Stimulated activated naive CD8-positive, alpha-beta T cell treated with anti-CD3 and anti-CD28 coated beads, Interleukin-15, Interleukin-2, amounts not matched to agents 100 ng/mL and 50 ng/mL, for 24 hours (primary cell): Measurements from ENCODE around the gene C1QL3.
A peak's percentile ranks its signal among the peaks of the same experiment; 100 is the strongest.

Source experiments
- H3K27ac Mint-ChIP-seq: one replicate; pipeline ENCODE4 v1.8.0; 2021; ENCODE audit warnings: mild to moderate bottlenecking, mixed read lengths
- H3K27me3 Mint-ChIP-seq: one replicate; pipeline ENCODE4 v1.8.0; 2021; ENCODE audit warnings: mixed read lengths
- H3K36me3 Mint-ChIP-seq: one replicate; pipeline ENCODE4 v1.8.0; 2021; ENCODE audit warnings: low read depth, mixed read lengths
- H3K4me1 Mint-ChIP-seq: one replicate; pipeline ENCODE4 v1.8.0; 2021; ENCODE audit warnings: low read depth, mixed read lengths
- H3K4me3 Mint-ChIP-seq: one replicate; pipeline ENCODE4 v1.8.0; 2021; ENCODE audit warnings: mild to moderate bottlenecking, mixed read lengths
- H3K9me3 Mint-ChIP-seq: one replicate; pipeline ENCODE4 v1.8.0; 2021; ENCODE audit warnings: mixed read lengths

C1QL3 gene

DNA sequence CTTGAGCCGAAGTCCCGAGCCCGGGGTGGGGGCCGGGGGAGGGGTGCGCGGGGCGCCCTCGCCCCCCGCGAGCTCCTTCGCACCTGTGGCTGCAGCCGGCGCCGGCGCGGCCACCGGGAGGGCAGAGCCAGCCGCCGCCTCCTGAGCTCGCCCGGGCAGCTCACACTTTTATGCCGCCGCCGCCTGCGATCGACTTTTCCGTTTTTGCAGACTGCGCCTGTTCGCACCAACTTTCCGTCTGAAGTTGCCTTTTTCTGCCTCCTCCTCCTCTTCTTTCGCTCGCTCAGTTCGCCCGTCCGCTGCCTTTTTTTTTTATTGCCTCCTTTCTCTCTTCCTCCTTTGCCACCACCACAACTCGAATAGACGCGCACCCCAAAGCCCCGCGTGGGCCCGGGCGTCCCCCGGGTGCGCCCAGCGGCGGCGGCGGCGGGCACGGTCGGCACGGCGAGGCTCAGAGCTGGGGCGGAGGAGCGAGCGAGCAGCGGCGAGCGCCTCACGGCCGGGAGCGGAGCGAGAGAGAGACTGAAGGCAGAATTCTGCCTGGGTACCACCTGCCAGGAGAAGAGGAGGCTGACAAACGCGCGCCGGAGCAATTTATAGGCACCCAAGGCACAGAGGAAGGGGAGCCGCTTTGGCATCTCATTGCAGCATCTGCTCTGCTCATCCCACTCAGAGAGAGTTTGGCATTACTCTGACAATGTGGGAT, at the start of gene C1QL3:
C1QL3 (minus strand) TSS at position 569 of the 706 bp plus-strand sequence. CDS start 814 bp downstream, outside the sequence.
- H3K4me1 Mint-ChIP-seq, result peaks cover 16% of the 10 kb centered on the region
- H3K27ac Mint-ChIP-seq, result no peak within 1 kb of the TSS
- H3K9me3 Mint-ChIP-seq, result no peaks in the 10 kb centered on the region
- peaks cover 8% of the 10 kb centered on the region for H3K36me3 Mint-ChIP-seq
- H3K4me3 Mint-ChIP-seq, result peak within 1 kb of the TSS; percentile 78
- H3K27me3 Mint-ChIP-seq, result peaks cover 46% of the 10 kb centered on the region

- Mint-ChIP-seq H3K4me1 (no peaks in the 10 kb centered on the region), H3K27ac (no peak overlapping the region), H3K27me3 (peaks cover 24% of the 10 kb centered on the region), H3K9me3 (peaks cover 4% of the 10 kb centered on the region), H3K4me3 (no peak overlapping the region), H3K36me3 (no peaks in the 10 kb centered on the region)
Observed at GRCh38 chr10:16570731-16571130, 49.1 kb upstream of the C1QL3 start.

DNA sequence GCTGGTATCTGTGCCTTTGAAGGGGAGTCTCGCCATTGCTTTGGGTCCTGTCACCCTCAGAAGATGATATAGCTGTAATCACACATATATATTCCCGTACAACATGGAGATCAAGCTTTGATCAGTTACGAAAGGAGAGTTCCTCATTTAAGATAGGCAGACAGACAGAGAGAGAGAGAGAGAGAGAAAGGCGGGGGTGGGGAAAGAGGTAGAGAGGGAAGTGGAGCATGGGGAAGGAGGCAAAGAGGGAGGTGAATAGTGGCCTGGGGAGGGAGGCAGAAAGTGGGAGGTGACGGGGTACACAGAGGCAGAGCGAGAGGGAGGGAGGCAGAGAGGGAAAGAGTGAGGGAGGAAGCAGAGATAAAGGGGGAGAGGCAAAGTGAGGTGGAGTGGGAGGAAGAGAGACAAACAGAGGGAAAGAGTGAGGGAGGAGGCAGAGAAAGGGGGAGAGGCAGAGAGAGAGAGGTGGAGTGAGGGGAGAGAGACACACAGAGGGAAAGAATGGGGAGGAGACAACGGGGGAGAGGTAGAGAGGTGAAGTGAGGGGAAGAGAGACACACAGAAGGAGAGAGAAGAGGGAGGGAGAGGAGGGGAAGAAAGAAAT, 44.6 kb upstream of the C1QL3 start:
- Mint-ChIP-seq H3K4me1 (no peaks in the 10 kb centered on the region), H3K27me3 (peaks cover 18% of the 10 kb centered on the region), H3K9me3 (no peaks in the 10 kb centered on the region), H3K4me3 (no peak overlapping the region), H3K36me3 (no peaks in the 10 kb centered on the region), H3K27ac (no peak overlapping the region)

DNA sequence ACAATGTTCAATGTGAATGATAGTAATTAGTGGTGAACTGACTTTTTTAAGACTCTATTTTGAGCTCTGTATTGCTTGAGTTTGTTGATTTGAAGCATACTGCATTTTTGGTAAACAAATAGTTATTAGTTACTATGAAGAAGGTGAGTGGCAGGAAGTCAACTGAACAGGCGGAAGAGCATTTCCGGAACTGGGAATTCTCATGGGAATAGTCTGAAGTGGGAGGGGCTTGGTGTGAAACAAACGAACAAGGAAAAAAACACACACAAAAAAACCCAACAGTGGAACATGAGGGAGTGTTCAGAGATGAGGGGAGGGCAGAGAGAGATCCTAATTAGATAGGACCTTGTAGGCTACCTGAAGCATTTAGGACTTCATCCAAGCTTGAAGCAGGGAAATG, 43.9 kb upstream of the C1QL3 start:
- Mint-ChIP-seq H3K4me3 (no peak overlapping the region), H3K36me3 (no peaks in the 10 kb centered on the region), H3K27me3 (peaks cover 19% of the 10 kb centered on the region), H3K27ac (no peak overlapping the region), H3K4me1 (no peaks in the 10 kb centered on the region), H3K9me3 (no peaks in the 10 kb centered on the region)

DNA sequence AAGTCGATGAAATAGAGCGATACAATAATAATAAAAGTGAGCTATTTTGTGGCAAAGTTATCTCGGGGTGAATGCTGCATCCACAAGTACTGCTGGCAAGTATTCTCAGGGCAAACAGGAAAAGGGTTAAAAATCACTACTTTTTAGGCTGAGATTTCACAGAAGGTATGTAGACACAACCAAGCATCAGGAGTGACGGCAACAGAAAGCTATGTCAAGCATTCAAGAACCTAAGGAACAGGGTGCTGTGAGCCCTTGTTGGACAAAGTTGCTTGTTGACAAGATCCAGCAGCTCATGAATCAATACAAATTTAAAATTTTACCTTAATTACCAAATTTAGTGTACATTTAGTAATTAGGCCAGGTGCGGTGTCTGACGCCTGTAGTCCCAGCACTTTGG, 41.2 kb upstream of the C1QL3 start:
- Mint-ChIP-seq H3K27me3 (peaks cover 38% of the 10 kb centered on the region), H3K4me1 (no peaks in the 10 kb centered on the region), H3K9me3 (no peaks in the 10 kb centered on the region), H3K4me3 (no peak overlapping the region), H3K36me3 (no peaks in the 10 kb centered on the region), H3K27ac (no peak overlapping the region)

DNA sequence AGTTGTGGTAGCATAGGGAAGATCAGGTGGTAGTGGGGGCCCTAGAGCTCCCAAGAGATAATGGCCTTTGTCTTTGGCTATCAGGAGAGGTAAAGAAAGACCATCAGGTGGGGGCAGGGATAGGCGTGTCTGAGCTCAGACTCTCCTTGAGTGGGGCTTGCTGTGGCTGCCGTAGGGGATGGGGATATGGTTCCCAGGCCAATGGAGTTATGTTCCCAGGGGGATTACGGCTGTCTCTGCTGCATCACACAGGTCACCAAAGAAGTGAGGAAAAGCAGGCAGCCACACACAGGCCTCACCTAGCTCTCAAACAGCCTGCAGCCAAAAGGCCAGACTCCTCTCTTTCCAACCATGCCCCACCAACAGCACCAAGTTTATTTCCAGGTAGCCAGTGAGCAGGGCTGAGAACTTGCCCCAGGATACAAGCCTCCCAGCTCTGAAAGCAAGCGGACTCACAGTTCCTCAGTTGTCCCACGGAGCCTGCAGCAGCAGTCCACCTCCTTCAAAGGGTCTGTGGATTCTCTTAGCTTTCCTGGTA, 37.6 kb upstream of the C1QL3 start:
- no peaks in the 10 kb centered on the region for H3K9me3 Mint-ChIP-seq
- H3K27me3 Mint-ChIP-seq, result peaks cover 32% of the 10 kb centered on the region
- H3K4me1 Mint-ChIP-seq, result no peaks in the 10 kb centered on the region
- no peaks in the 10 kb centered on the region for H3K36me3 Mint-ChIP-seq
- no peak overlapping the region for H3K27ac Mint-ChIP-seq
- H3K4me3 Mint-ChIP-seq, result no peak overlapping the region

DNA sequence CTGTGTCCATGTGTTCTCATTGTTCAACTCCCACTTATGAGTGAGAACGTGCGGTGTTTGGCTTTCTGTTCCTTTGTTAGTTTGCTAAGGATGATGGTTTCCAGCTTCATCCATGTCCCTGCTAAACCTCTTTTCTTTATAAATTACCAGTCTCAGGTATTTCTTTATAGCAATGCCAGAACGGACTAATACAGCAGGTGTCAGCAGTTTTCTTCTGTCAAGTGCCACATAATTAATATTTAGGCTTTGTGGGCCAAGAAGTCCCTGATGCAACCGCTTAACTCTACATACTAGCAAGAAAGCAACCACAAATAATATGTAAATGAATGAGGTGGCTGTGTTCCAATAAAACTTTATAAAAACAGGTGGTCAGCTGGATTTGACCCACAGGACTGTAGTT, 26.3 kb upstream of the C1QL3 start:
- Mint-ChIP-seq H3K4me3 (no peak overlapping the region), H3K27me3 (peaks cover 37% of the 10 kb centered on the region), H3K4me1 (no peaks in the 10 kb centered on the region), H3K36me3 (no peaks in the 10 kb centered on the region), H3K27ac (no peak overlapping the region), H3K9me3 (no peaks in the 10 kb centered on the region)

DNA sequence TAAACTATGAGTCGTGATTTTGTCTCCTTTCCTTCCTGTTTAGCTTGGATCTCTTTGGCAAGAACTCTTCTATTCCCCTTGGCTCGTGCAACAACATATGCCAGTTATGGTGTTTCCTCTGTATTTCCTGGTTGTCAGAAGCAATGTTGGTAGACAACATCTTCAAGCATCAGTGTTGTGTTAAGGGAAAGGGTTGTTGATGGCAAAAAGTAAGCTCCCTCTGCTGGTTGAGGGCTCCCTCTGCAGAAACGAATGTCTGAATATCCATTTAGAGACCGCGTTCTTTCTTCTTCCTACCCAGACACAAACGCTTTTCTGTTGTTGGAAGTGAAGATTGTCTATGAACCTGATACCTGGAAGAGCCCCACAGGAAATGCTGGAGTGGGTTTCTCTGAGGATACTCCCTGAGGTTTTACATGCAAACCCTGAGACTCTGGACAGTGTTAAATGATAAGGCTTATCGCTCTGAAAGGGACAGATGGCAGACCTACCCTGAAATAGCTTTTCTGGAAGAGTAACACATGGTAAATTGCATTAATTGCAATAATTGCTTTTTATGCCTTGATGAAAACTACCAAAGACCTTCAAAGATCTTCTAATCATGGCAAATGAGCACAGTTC, 23.5 kb upstream of the C1QL3 start:
- H3K36me3 Mint-ChIP-seq, result no peaks in the 10 kb centered on the region
- no peaks in the 10 kb centered on the region for H3K4me1 Mint-ChIP-seq
- H3K27me3 Mint-ChIP-seq, result peaks cover 46% of the 10 kb centered on the region
- H3K4me3 Mint-ChIP-seq, result no peak overlapping the region
- H3K27ac Mint-ChIP-seq, result no peak overlapping the region
- H3K9me3 Mint-ChIP-seq, result no peaks in the 10 kb centered on the region

- H3K9me3 Mint-ChIP-seq, result no peaks in the 10 kb centered on the region
- H3K36me3 Mint-ChIP-seq, result no peaks in the 10 kb centered on the region
- peaks cover 52% of the 10 kb centered on the region for H3K27me3 Mint-ChIP-seq
- no peak overlapping the region for H3K4me3 Mint-ChIP-seq
- no peaks in the 10 kb centered on the region for H3K4me1 Mint-ChIP-seq
- H3K27ac Mint-ChIP-seq, result no peak overlapping the region
Observed at GRCh38 chr10:16544591-16544990, 22.9 kb upstream of the C1QL3 start.

- H3K4me1 Mint-ChIP-seq, result no peaks in the 10 kb centered on the region
- no peaks in the 10 kb centered on the region for H3K36me3 Mint-ChIP-seq
- no peak overlapping the region for H3K4me3 Mint-ChIP-seq
- H3K27me3 Mint-ChIP-seq, result peaks cover 49% of the 10 kb centered on the region
- H3K27ac Mint-ChIP-seq, result no peak overlapping the region
- H3K9me3 Mint-ChIP-seq, result no peaks in the 10 kb centered on the region
Observed at GRCh38 chr10:16544099-16544498, 22.4 kb upstream of the C1QL3 start.

- Mint-ChIP-seq H3K4me1 (no peaks in the 10 kb centered on the region), H3K36me3 (no peaks in the 10 kb centered on the region), H3K9me3 (no peaks in the 10 kb centered on the region), H3K27me3 (peaks cover 21% of the 10 kb centered on the region), H3K4me3 (no peak overlapping the region), H3K27ac (no peak overlapping the region)
Observed at GRCh38 chr10:16536155-16536554, 14.5 kb upstream of the C1QL3 start.

- H3K9me3 Mint-ChIP-seq, result no peaks in the 10 kb centered on the region
- no peak overlapping the region for H3K4me3 Mint-ChIP-seq
- no peak overlapping the region for H3K27ac Mint-ChIP-seq
- no peaks in the 10 kb centered on the region for H3K4me1 Mint-ChIP-seq
- peaks cover 16% of the 10 kb centered on the region for H3K27me3 Mint-ChIP-seq
- H3K36me3 Mint-ChIP-seq, result peaks cover 4% of the 10 kb centered on the region
Observed at GRCh38 chr10:16529853-16530252, 8.2 kb upstream of the C1QL3 start.

DNA sequence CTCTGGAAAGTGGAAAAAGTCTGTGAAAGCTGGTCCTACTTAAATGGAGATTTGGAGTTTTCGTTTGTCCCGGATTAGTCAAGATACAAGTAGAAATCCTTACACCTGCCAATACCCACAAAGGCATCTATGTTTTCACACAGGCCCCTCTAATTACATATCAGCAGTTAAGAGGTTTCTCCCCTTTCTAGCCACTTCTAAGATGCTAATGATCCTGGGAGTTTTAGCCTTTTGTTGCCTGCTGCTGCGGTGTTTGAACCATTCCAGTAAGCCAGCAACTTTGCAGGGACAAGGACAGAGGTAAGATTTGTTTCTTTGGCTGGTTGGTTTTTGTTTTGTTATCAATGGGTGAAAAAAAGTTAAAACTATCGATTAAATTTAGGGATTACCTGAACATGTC, 5.8 kb upstream of the C1QL3 start:
- no peak overlapping the region for H3K27ac Mint-ChIP-seq
- peaks cover 29% of the 10 kb centered on the region for H3K27me3 Mint-ChIP-seq
- no peak overlapping the region for H3K4me3 Mint-ChIP-seq
- peaks cover 4% of the 10 kb centered on the region for H3K36me3 Mint-ChIP-seq
- H3K9me3 Mint-ChIP-seq, result no peaks in the 10 kb centered on the region
- no peaks in the 10 kb centered on the region for H3K4me1 Mint-ChIP-seq

GRCh38 chr10:16520900-16521299, 779 bp downstream of the C1QL3 start:
- H3K27me3 Mint-ChIP-seq, result peaks cover 46% of the 10 kb centered on the region
- H3K4me3 Mint-ChIP-seq, result peak overlapping the region; percentile 54
- H3K27ac Mint-ChIP-seq, result no peak overlapping the region
- peaks cover 16% of the 10 kb centered on the region for H3K4me1 Mint-ChIP-seq
- H3K36me3 Mint-ChIP-seq, result peaks cover 8% of the 10 kb centered on the region
- H3K9me3 Mint-ChIP-seq, result no peaks in the 10 kb centered on the region
